Skeletal muscle satellite cell (primary cell): Measurements from ENCODE around the gene P2RY14. TPM values are rescaled to one million over a fixed set of nuclear protein-coding genes. Genes with fewer than 3 reads are reported as not detected.
A peak's percentile ranks its signal among the peaks of the same experiment; 100 is the strongest.

ENCODE experiments used
- H3K27me3 ChIP-seq: 2 replicates; pipeline ENCODE4 v1.7.0; 2013; ENCODE audit warnings: low read length; ENCODE audit not compliant: control insufficient read depth, insufficient read depth
- H3K36me3 ChIP-seq: 2 replicates; pipeline ENCODE4 v1.7.0; 2013; ENCODE audit warnings: mild to moderate bottlenecking, control low read depth, low read length; ENCODE audit not compliant: insufficient read depth
- H3K4me1 ChIP-seq: 2 replicates; pipeline ENCODE4 v1.7.0; 2013; ENCODE audit warnings: low read length; ENCODE audit not compliant: control insufficient read depth, insufficient read depth
- H3K4me2 ChIP-seq: 2 replicates; pipeline ENCODE4 v1.7.0; 2013; ENCODE audit warnings: mild to moderate bottlenecking, low read length
- H3K4me3 ChIP-seq: 2 replicates; pipeline ENCODE4 v1.7.0; 2013; ENCODE audit warnings: low read length
- H3K9ac ChIP-seq: 2 replicates; pipeline ENCODE4 v1.7.0; 2013; ENCODE audit warnings: mild to moderate bottlenecking, low read depth, low read length, moderate library complexity
- H3K9me3 ChIP-seq: replicated peaks from 2 replicates; pipeline ENCODE4 v1.7.0; 2013; ENCODE audit warnings: mild to moderate bottlenecking, control low read depth, low read length
- total RNA-seq: library from RNA; depleted of rRNA; stranded (reverse); fragments of >200 nt; gene quantifications from 2 replicates; pipeline ENCODE4 v1.2.3, GENCODE V29; 2012; rRNA removed

P2RY14 gene
- not detected in 2 replicates for total RNA-seq

DNA sequence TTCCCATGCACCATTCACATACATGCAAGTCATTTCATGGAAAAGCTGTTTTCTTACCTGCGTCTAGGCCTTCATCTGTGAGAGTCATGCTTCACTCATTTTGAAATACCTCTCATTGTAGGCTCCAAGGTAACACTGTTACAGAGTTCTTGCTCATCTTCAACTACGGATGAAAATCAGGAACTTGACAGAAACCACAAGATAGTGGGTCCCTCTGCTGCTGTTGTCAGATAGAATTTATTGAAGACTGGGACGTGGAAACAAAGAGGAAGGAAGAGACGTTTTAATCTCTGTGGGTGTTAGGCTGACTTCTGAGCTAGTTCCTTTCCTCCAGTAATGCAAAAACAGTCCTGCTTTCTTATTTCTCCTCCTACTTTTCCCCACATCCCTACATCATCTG lies at the start of gene P2RY14:
Gene P2RY14, minus strand, starts transcription at position 313 of the 400 bp plus-strand sequence. CDS start 64,226 bp downstream, outside the sequence.
- no peak within 1 kb of the TSS for H3K9ac ChIP-seq
- H3K9me3 ChIP-seq = no peaks in the 10 kb centered on the region
- H3K4me2 ChIP-seq = no peak within 1 kb of the TSS
- no peak within 1 kb of the TSS for H3K4me3 ChIP-seq
- no peaks in the 10 kb centered on the region for H3K4me1 ChIP-seq
- no peaks in the 10 kb centered on the region for H3K27me3 ChIP-seq
- H3K36me3 ChIP-seq = no peaks in the 10 kb centered on the region

DNA sequence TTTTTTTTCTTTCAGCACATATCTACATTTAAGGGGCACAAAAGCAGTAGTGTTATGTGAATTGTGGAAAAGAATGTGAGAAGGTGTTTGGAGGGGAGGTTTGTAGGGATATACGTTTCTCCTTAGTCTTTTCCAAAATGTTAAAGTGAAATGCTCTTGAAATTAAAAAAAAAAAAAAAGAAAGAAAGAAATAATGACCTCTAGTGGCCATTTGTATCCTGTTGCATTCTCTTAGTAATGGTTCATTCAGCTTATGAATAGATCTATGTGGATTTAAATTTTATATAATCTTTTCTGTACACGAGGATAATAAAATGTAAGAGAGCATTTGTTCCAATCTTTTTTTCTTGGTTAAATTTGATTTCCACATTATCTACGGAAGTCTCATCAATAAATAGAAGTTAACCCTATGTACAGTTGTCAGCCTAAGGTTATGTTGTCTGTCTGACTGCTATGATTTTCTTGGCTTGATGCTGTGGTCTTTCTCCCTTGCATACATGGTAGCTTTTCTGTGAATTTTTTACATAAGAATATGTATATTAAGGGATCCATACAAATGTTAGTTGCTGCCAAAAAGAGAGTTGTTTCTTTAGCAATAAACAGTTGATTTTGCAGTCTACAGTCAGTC lies 49.3 kb upstream of the P2RY14 start:
- Histone ChIP-seq H3K4me1 (no peaks in the 10 kb centered on the region), H3K4me3 (no peak overlapping the region), H3K27me3 (no peaks in the 10 kb centered on the region), H3K36me3 (no peaks in the 10 kb centered on the region), H3K4me2 (peak overlapping the region; percentile 9), H3K9ac (no peak overlapping the region), H3K9me3 (no peaks in the 10 kb centered on the region)

DNA sequence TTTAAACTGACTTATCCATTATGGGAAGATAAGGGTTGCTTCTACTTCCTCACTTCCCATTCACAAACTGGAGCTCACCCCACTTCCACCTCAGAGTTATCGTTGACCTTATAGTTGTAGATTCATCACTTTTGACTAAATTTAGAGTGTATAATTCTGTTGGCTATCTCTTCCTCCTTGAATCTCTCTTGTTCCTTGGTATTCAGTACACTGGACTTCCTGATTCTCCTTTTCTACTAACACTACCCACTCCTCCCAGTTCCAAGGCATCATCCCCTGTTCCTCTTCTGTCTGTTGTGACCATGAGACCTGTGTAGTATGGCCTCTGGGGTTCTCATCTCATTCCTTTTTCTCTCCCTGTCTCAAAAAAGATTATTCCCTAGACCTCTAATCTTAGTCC lies 44.2 kb upstream of the P2RY14 start:
- peaks cover 31% of the 10 kb centered on the region for H3K4me1 ChIP-seq
- H3K9ac ChIP-seq = no peak overlapping the region
- no peaks in the 10 kb centered on the region for H3K9me3 ChIP-seq

DNA sequence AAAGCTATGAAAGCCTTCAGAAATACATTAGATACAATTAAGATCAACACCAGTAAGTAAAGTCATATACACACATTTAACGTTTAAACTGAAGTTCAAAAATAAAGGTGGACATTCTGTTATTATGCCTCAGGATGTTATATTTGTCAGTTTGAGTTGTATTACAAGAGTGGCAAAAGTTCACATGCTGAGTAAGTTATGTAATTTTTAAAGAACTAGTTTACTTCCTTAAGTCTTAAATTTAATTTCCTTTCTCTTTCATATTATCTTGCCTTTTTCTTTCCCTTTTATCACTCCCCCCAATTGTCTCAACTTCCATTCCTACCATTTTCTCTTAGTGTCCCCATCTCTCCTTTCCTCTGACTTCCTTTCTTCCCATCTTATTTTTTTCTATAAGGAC lies 43.2 kb upstream of the P2RY14 start:
- Histone ChIP-seq H3K9ac (no peak overlapping the region), H3K4me1 (peaks cover 37% of the 10 kb centered on the region), H3K36me3 (no peaks in the 10 kb centered on the region), H3K9me3 (no peaks in the 10 kb centered on the region), H3K4me3 (no peak overlapping the region), H3K4me2 (no peak overlapping the region), H3K27me3 (no peaks in the 10 kb centered on the region)

More for the DNA sequence above, 44.2 kb upstream of the P2RY14 start:
- H3K4me3 ChIP-seq = no peak overlapping the region
- no peaks in the 10 kb centered on the region for H3K36me3 ChIP-seq
- no peaks in the 10 kb centered on the region for H3K27me3 ChIP-seq
- H3K4me2 ChIP-seq = no peak overlapping the region

DNA sequence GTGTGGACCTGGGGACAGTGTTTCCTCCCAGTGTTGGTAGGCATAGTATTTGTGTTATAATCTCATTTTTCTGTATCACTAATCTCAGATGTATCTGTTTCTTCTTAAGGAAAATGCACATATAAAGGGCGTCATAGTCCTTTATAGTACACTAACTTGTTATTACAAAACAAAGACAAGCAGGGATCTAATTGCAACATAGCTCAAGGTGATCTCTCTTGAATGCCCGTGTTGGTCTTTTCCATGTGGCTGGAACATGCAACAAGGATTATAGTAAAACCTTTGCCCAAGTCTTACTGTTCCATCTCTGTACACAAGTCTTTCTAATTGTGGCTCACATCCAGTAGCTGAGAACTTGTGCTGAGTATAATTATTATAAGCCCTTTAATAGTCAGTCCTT lies 41.8 kb upstream of the P2RY14 start:
- Histone ChIP-seq H3K4me1 (peaks cover 45% of the 10 kb centered on the region), H3K4me2 (peak overlapping the region; percentile 30), H3K9me3 (no peaks in the 10 kb centered on the region), H3K9ac (peak overlapping the region; percentile 11), H3K27me3 (no peaks in the 10 kb centered on the region), H3K4me3 (no peak overlapping the region), H3K36me3 (no peaks in the 10 kb centered on the region)

DNA sequence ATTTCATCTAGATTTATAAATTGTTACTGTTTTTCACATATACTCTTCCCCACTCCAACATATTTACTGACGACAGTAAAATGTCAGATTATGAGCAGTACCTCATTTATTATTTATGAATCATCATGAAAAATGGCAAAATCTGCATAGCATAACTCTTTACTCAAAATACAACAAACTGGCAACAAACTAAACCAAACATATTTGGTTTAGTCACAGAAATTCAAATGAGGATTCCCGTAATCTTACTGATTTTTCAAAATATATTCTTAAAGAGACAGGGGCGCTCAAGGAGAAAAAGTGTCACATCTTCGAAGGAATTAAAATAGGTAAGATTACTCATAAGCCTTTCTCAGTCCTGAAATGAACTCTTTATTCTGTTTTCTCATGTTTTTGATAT lies 41.3 kb upstream of the P2RY14 start:
- no peak overlapping the region for H3K4me3 ChIP-seq
- peaks cover 46% of the 10 kb centered on the region for H3K4me1 ChIP-seq

DNA sequence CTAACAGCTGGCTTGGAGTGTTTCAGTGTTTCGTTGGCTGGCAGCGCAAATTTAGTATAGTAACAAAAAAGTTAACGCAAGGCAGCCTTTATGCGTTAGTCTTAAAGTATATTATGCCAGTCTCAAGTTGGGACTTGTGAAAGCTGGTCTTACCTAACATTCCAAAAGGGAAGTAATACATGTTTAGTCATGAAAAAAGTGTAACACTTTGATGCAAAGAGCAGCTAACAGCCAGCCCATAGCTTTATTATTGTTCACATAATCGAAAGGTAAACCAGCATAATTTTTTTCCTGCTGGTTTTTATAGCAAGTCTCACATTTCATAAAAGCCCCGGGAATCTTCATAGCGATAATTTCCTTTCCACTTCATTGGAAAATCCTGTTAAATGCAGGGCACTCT lies 40.6 kb upstream of the P2RY14 start:
- Histone ChIP-seq H3K36me3 (no peaks in the 10 kb centered on the region), H3K4me2 (peak overlapping the region; percentile 49), H3K27me3 (no peaks in the 10 kb centered on the region), H3K9ac (no peak overlapping the region), H3K9me3 (no peaks in the 10 kb centered on the region), H3K4me1 (peaks cover 46% of the 10 kb centered on the region), H3K4me3 (no peak overlapping the region)

More for the DNA sequence above, 41.3 kb upstream of the P2RY14 start:
- Histone ChIP-seq H3K4me2 (peak overlapping the region; percentile 49), H3K9ac (peak overlapping the region; percentile 11), H3K36me3 (no peaks in the 10 kb centered on the region), H3K9me3 (no peaks in the 10 kb centered on the region), H3K27me3 (no peaks in the 10 kb centered on the region)

DNA sequence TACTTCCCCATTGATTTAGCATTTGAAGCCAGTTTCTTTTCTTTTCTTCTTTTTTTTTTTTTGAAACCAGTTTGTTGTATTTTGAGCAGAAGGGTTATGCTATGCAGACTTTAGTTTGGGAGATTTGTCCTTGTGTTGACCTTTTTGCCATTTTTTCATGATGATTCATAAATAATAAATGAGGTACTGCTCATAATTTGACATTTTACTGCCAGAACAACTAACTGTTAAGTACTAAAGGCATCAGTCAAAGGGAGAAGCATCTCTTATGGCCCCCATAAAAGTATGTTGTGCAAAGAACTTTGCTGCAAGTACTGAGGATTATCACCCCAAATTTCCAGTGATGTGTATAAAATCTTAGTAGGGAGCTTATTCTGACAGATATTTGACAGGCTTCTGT lies 40.0 kb upstream of the P2RY14 start:
- Histone ChIP-seq H3K4me1 (peaks cover 46% of the 10 kb centered on the region), H3K9me3 (no peaks in the 10 kb centered on the region), H3K4me2 (peak overlapping the region; percentile 49), H3K27me3 (no peaks in the 10 kb centered on the region), H3K4me3 (no peak overlapping the region), H3K9ac (no peak overlapping the region), H3K36me3 (no peaks in the 10 kb centered on the region)

DNA sequence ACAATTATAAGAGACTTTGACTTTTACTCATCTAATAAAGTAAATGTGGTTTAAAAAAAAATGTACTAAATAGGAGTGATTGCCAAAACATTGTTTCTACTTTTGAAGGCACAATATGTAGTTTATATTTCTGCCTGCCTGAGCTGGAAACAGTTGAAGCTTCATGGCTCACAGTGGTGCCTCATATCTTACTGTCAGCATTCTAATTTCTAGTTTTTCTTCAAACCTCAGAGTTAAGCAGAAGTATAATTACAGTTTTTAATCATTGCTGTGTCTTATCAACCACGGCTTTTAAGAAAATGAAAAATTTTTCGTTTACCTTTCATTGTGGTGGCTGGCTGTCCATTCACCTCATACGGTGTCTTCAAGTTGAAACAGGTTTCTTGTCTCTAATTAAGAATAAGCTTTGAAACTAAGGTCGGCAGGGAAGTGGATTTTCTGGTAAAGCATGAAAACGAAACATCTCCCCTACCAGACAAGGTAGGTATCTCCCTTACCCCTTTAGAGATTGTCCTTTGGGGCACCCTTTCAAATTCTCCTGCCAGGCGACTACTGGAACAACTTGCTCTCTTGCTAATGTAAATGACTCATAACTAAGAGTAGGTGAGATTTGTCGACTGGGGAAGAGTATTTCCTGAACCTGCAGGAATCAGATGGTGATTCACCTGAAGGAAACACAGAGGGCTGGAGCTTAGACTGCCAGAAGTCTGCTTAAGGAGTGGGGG lies 38.1 kb upstream of the P2RY14 start, which contains the start of gene GPR87:
Gene GPR87, minus strand, starts transcription at position 554 of the 725 bp plus-strand sequence. CDS start 16,720 bp downstream, outside the sequence.
- Histone ChIP-seq H3K36me3 (no peaks in the 10 kb centered on the region), H3K4me3 (no peak within 1 kb of the TSS), H3K4me2 (no peak within 1 kb of the TSS), H3K9me3 (no peaks in the 10 kb centered on the region), H3K27me3 (no peaks in the 10 kb centered on the region), H3K4me1 (peaks cover 46% of the 10 kb centered on the region), H3K9ac (no peak within 1 kb of the TSS)

DNA sequence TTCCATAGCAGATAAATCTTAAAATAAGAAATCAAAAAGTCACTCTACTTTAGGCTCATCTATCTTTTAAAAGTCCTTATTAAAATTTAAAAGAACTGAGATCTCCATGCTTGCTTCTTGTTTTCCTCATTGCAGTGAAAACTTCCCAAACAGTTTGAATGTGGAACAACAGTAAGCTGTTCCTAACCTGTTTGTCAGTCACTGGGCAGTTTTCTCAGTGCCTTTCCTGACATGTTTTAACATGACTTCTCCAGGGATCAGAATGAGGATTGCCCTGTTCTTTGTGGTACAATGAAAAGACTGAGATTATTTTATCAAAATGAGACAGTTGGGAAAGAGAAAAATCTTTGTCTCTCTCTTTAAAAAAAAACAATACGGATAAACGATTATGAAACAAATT lies 37.5 kb upstream of the P2RY14 start:
- no peak overlapping the region for H3K9ac ChIP-seq
- peaks cover 46% of the 10 kb centered on the region for H3K4me1 ChIP-seq
- H3K4me2 ChIP-seq = no peak overlapping the region
- no peaks in the 10 kb centered on the region for H3K27me3 ChIP-seq
- H3K9me3 ChIP-seq = no peaks in the 10 kb centered on the region
- no peaks in the 10 kb centered on the region for H3K36me3 ChIP-seq
- no peak overlapping the region for H3K4me3 ChIP-seq

DNA sequence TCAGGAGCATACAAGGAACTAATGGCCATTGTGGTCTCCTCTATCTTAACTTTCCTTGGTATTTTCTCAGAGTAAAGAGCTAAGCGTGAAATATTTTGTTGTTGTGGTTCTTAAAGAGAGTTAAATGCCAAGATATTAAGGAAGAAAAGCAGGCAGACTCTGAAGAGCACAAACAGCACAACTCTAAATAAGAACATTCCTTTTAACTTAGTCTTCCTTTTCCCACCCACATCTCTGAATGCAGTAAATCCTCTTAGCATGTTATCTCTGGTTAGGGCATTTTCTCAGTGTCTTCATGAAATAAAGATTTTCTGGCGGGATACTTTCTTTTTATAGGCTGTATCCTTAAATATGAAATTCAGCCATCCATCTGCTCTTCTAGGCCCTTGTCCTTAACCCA lies 36.8 kb upstream of the P2RY14 start:
- Histone ChIP-seq H3K4me1 (peaks cover 41% of the 10 kb centered on the region), H3K4me2 (no peak overlapping the region), H3K9ac (no peak overlapping the region), H3K4me3 (no peak overlapping the region), H3K27me3 (no peaks in the 10 kb centered on the region), H3K36me3 (no peaks in the 10 kb centered on the region), H3K9me3 (no peaks in the 10 kb centered on the region)

DNA sequence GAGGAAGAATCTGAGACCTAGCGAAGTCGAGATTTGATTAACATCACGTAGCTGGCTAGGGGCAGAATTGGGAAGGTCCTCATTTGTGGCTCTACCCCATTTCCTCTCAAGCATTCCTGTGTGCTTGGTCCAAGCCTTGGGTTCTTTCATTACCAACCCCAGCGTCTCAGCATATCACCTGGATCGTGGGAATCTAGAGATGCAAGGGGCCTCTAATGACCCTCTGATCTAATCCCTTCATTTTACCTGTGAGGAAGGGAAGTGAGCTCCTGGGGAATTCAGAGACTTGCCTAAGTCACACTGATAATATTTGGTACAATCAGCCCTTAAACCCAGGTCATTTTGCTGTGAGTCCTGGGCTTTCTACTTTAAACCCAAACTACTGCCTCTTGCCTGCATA lies 36.3 kb upstream of the P2RY14 start:
- H3K4me3 ChIP-seq = no peak overlapping the region

More for the DNA sequence above, 36.3 kb upstream of the P2RY14 start:
- no peak overlapping the region for H3K4me2 ChIP-seq
- no peak overlapping the region for H3K9ac ChIP-seq
- no peaks in the 10 kb centered on the region for H3K27me3 ChIP-seq
- peaks cover 35% of the 10 kb centered on the region for H3K4me1 ChIP-seq
- no peaks in the 10 kb centered on the region for H3K9me3 ChIP-seq
- H3K36me3 ChIP-seq = no peaks in the 10 kb centered on the region
